GM18508 (cell line): ENCODE measurements around the gene TAF9.
"Not testable (repeated sequence)": the region's sequence is repeated elsewhere in the genome, so short reads cannot be mapped to it uniquely, and the experiment has no call there.

ENCODE experiments used
- ATAC-seq: cut with Tn5 transposase; IDR thresholded peaks from one replicate; pipeline ENCODE4 v1.9.1; 2021; ENCODE audit warnings: moderate number of reproducible peaks; ENCODE audit not compliant: insufficient read depth, unreplicated experiment

The TAF9 gene

DNA sequence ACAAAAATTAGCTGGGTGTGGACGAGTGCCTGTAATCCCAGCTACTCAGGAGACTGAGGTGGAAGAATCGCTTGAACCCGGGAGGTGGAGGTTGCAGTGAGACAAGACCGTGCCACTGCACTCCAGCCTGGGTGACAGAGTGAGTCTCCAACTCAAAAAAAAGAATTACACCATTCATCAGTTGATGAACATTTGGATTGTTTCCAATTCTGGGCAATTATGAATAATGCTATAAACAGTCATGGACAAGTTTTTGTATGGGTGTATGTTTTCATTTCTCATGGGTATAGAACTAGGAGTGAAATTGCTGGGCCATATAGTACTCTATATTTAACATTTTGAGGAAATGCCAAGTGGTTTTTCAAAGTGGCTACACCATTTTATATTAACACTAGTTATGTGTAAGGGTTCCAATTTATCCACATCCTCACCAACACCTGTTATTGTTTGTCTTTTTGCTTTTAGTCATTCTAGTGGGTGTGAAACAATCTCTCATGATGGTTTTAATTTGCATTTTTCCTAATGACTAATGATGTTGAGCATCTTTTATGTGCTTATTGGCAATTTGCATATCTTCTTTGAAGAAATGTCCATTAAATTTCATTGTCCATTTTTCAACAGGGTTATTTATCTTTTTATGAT lies 27.7 kb downstream of the TAF9 start:
- no peak for ATAC-seq

DNA sequence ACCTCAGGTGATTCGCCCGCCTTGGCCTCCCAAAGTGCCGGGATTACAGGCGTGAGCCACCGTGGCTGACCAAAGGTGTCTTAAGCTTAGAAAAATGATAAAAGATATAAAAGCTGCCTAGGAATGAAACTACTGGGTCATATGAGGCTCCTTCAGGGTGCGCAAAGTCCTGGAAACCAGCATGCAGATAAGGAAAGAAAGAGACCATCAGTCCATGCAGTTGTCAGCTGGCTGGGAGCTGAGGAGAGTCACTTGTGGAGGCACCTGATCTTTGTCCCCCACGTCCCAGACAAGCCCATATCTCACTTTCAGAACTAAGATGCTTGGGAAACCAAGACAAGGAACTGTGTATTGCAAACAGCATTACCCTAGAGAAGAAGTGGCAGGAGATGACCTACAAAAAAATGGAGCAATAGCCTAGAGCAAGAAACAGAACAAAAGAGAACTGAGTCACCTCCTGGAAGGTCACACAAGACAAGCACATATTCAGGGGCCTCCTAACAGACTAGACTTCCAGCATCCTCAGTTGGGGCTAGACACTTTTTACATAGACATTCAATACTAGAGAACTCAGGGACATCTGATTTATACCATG lies 33.9 kb downstream of the TAF9 start:
- ATAC-seq = no peak

DNA sequence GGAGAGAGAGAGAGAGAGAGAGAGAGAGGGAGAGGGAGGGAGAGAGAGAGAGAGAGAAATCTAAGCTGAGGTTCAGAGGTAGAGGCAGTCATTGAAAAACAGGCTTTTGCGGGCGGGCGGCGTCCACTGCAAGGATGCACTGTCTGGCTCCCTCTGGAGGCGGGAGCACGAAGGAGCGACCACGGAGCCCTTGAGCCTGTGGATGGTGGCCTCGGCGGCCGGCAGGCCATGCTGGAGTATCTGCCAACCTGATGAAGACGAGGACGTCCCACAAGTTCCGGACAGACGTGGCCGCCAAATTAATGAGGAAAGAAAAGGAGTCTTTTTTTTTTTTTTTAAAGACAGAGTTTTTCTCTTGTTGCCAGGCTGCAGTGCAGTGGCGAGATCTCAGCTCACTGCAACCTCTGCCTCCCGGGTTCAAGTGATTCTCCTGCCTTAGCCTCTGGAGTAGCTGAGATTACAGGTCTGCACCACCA lies 34.5 kb downstream of the TAF9 start:
- ATAC-seq = no peak

DNA sequence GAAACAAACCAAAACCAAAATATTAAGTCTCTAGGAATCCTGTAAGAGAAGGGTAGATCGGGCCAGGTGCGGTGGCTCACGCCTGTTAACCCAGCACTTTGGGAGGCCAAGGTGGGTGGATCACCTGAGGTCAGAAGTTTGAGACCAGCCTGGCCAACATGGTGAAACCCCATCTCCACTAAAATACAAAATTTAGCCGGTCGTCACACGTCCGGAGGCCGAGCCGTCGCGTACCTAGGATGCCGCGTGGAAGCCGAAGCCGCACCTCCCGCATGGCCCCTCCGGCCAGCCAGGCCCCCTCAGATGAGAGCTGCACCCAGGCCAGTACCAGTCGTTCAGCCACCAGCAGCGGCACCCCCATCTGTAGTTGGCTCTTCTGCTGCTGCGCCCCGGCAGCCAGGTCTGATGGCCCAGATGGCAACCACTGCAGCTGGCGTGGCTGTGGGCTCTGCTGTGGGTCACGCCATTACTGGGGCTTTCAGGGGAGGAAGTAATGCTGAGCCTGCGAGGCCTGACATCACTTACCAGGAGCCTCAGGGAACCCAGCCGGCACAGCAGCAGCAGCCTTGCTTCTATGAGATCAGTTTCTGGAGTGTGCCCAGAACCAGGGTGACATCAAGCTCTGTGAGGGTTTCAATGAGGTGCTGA lies 35.5 kb downstream of the TAF9 start:
- ATAC-seq = not testable (repeated sequence)

DNA sequence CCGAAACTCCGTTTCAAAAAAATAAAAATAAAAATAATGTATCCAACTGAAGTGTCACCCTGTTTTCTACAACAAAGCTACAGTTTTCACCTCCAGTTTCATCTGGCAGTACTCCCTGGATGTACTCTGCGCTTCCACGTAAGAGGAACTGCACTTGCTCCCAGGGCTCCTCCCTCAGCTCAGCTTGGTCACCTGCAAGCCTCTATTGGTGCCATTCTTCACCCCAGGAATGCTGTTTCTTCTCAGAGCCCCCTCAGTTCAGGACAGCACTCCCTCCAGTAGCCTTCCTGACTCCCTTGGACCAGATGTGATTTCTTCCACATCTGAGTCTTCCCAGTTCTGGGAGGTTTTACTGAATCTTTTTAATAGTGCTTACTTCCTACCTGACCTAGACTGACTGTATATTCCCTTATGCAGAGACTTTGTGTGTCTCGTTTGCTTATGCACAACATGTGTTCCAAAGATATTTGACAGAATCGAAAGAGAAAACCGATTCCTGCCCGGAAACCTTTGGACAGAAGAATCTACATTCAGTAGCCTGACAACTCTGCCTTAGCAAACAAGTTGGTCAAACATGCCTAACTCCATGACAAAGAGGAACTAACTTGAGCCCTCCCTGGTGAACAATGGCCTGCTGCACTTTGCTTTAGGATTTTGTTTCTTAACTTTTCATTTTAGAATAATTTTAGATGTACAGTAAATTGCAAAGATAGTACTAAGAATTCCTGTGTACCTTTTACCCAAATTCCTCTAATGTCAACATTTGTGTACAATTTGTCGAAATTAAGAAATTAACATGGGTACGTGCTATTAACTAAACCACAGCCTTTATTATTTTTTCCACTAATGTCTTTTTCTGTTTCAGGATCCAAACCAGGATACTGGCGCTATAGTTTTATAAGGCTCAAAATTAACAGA lies 37.5 kb downstream of the TAF9 start:
- no peak for ATAC-seq

DNA sequence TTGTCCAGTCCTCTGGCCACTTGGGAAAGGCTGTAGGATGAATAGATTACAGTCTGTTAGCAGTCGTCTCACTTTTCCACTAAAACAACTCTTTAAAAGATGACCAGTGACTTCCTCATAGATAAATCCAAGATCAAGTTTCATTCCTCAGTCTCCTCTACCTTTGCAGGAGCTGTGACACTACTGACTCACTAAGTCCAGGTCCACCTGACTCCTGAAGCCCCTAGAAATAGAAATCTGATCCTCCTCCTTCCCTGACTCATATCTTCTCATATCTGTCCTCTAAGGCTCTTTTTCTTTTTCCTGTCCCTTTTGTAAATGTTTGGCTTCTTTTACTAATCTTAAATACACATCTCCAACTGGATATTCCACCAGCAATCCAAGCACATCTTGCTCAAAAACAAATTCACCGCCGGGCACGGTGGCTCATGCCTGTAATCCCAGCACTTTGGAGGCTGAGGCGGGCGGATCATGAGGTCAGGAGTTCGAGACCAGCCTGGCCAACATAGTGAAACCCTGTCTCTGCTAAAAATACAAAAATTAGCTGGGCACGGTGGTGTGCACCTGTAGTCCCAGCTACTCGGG lies 39.3 kb downstream of the TAF9 start:
- no peak for ATAC-seq

DNA sequence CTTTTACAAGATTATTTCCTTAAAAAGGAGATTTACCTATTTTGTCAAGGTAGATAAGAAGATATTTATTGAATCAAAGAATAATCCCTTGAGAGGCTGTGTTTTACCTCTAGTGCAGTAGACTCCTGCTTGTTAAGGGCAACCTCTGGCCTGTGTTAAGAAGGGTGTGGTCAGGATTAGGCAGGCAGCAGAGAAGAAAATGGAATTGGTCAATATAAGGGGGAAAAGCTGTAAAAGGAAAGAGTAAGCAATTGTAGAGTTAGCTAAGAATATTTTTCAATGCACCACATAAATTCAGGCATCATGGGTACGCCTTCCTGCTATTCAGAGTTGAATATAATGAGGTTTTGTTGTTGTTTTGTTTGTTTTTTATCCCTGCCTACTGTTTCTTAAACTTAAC lies 43.0 kb downstream of the TAF9 start:
- no peak for ATAC-seq

DNA sequence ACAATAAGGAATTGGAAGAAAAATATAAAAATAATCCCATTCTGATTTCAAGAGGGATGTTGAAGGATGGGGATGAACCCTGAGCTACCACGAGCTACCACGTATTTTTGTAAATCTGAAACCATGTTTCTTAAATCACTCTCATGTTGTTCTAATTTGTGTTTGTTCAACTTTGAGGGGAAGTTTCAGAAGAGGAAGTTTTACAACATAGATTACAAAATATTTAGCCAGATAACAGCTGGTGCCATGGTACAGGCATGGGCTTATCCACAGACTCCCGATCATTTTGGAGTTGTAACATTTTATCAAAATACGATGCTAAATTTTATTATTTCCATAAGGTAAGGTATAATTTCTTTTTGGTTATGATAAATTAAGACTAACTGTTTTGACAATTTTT lies 51.9 kb downstream of the TAF9 start:
- no peak for ATAC-seq

DNA sequence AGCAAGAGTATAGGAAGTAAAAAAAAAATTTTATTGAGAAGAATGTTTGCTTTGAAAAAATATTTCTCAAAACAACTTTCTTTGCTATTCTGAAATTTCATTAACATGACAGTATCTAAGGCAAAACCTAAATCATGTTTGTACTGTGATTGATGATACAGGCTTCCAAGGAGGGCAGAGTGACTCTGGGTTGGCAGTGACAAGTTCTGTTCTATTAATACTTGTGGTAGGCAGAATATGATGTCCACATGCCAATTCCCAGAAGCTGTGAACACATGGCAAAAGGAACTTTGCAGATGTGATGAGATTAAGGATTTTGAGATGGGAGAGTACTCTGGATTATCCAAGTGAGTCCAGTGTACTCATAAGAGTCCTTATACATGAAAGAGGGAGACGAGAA lies 53.3 kb downstream of the TAF9 start:
- no peak for ATAC-seq
